Measurements from ENCODE around the gene FAM13C. TPM values are rescaled to one million over a fixed set of nuclear protein-coding genes. Genes with fewer than 3 reads are reported as not detected.

Gene FAM13C
- total and polyA plus RNA-seq, 11 donors: 1.00 to 12.4 (median 8.3) TPM

- no peak for ATAC-seq
- DNase-seq: no peak
- Histone ChIP-seq H3K4me1 (peaks cover 0 to 35% (median 8%) of the 10 kb centered on the region in 12 donors), H3K27me3 (no peaks in the 10 kb centered on the region), H3K27ac (peak overlapping the region in 2 of 12 donors; percentile 9 to 10), H3K9me3 (no peaks in the 10 kb centered on the region), H3K36me3 (no peaks in the 10 kb centered on the region), H3K4me3 (no peak overlapping the region)
- intact Hi-C loops (cut with DNase I): loop anchor here in 1 of 10 donors (10.0 kb wide), 1 partner anchor 199 kb away; no protein-coding TSS in a partner anchor
- 69 to 79% (median 71%) methylated on average over 3 of the region's 3 CpGs for WGBS, 4 donors
- TF ChIP-seq CTCF (IDR thresholded peaks at IDR 0.05): no peak
- no peak for TF ChIP-seq POLR2A (IDR thresholded peaks at IDR 0.05)
These were observed 13.6 kb upstream of the FAM13C start for GRCh38 chr10:59375990-59376389.

- no peaks in the 10 kb centered on the region for H3K27me3 ChIP-seq
- H3K9me3 ChIP-seq: no peaks in the 10 kb centered on the region
- H3K4me3 ChIP-seq: no peak overlapping the region
- intact Hi-C loops (cut with DNase I): loop anchor here in 1 of 10 donors (10.0 kb wide), 1 partner anchor 200 kb away; no protein-coding TSS in a partner anchor
- peak overlapping the region in 2 of 12 donors; percentile 17 to 26 for H3K27ac ChIP-seq
- no peaks in the 10 kb centered on the region for H3K36me3 ChIP-seq
- DNase-seq (no peak), ATAC-seq (no peak)
- peaks cover 0 to 35% (median 8%) of the 10 kb centered on the region in 12 donors for H3K4me1 ChIP-seq
- no peak for TF ChIP-seq CTCF (IDR thresholded peaks at IDR 0.05)
- TF ChIP-seq POLR2A (IDR thresholded peaks at IDR 0.05): no peak
These were observed 12.6 kb upstream of the FAM13C start for GRCh38 chr10:59374916-59375315.

- Histone ChIP-seq H3K36me3 (no peaks in the 10 kb centered on the region), H3K27ac (peak overlapping the region in 6 of 12 donors; percentile 1 to 37 (median 8)), H3K9me3 (no peaks in the 10 kb centered on the region), H3K27me3 (no peaks in the 10 kb centered on the region), H3K4me3 (no peak overlapping the region), H3K4me1 (peaks cover 0 to 35% (median 8%) of the 10 kb centered on the region in 12 donors)
- 50 to 64% (median 59%) methylated on average over 3 of the region's 3 CpGs for WGBS, 4 donors
- intact Hi-C loops (cut with DNase I): loop anchor here in 1 of 10 donors (10.0 kb wide), 1 partner anchor 202 kb away; no protein-coding TSS in a partner anchor
- no peak for DNase-seq
- ATAC-seq: peak in 2 of 4 donors; percentile 54 to 56
- TF ChIP-seq POLR2A (IDR thresholded peaks at IDR 0.05): no peak
- no peak for TF ChIP-seq CTCF (IDR thresholded peaks at IDR 0.05)
These were observed 10.7 kb upstream of the FAM13C start for GRCh38 chr10:59373071-59373470.

DNA sequence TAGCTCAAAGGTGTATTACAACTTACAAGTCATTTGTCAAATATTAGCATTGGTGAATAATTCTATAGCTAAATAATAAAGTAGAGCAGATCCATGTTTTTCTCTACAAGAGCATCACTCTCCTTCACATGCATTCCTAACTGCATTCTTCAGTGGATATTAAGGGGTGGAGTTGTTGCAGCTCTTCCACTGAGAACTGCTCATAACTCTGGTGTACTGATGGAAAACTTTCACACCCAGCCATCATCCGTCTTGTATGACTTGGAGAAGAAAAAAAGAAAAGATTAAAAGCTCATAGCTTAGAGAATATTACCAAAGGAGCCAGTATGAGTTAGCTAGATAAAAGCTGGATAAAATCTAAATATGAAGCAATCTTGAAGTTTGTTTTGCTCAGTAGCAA, 10.2 kb upstream of the FAM13C start:
- Histone ChIP-seq H3K4me3 (no peak overlapping the region), H3K36me3 (no peaks in the 10 kb centered on the region), H3K9me3 (no peaks in the 10 kb centered on the region), H3K27ac (peak overlapping the region in 6 of 12 donors; percentile 1 to 37 (median 8)), H3K4me1 (peaks cover 0 to 35% (median 8%) of the 10 kb centered on the region in 12 donors), H3K27me3 (no peaks in the 10 kb centered on the region)
- no peak for TF ChIP-seq CTCF (IDR thresholded peaks at IDR 0.05)
- no peak for TF ChIP-seq POLR2A (IDR thresholded peaks at IDR 0.05)
- intact Hi-C loops (cut with DNase I): loop anchor here in 1 of 10 donors (10.0 kb wide), 1 partner anchor 202 kb away; no protein-coding TSS in a partner anchor
- WGBS, 4 donors: 68 to 83% (median 72%) methylated on average over 1 of the region's 1 CpG
- no peak for DNase-seq
- peak in 1 of 4 donors; percentile 37 for ATAC-seq
